ENCODE results near the gene U2AF2. TPM values are rescaled to one million over a fixed set of nuclear protein-coding genes. Genes with fewer than 3 reads are reported as not detected.

Gene U2AF2
- total and polyA plus RNA-seq, 2 experiments from 2014 or later, result 73.1 to 233 TPM

DNA sequence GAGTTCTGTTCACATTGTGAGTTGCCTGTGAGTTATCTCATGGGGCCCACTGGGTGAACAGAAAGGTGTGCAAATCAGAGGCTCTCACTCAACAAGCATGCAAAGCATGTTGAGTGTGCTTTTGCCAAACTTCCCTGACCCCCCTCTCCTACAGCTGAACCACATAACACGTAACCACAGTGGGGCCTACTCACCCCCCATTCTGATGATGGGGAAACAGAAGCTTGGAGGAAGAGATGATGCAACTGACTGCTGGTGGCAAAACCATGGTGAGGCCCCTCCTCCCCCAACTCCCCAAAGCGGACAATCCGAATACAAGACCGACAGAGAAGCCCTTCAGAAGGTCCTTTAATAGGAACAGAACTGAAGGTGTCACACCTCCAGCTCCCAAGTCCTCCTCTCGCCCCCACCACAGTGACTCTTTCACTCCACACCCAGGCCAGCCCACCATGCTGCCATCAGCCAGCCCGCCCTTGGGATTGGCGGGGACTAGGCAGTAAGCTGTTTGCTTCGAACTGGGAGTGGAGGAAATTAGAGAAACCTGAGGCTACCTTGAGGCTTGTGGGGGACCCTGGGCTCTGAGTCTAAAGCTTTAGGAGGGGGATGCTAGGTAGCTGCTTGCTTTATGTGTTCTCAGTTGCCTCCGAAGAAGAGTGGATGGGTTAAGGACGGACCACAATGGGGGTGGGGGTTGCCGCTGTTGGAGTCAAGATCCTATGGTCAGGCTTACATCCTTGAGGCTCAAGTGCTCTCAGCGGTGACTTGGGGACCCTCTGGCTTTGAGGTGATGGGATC, 34.2 kb upstream of the U2AF2 start (continued):
- TF ChIP-seq, protein P1, sequence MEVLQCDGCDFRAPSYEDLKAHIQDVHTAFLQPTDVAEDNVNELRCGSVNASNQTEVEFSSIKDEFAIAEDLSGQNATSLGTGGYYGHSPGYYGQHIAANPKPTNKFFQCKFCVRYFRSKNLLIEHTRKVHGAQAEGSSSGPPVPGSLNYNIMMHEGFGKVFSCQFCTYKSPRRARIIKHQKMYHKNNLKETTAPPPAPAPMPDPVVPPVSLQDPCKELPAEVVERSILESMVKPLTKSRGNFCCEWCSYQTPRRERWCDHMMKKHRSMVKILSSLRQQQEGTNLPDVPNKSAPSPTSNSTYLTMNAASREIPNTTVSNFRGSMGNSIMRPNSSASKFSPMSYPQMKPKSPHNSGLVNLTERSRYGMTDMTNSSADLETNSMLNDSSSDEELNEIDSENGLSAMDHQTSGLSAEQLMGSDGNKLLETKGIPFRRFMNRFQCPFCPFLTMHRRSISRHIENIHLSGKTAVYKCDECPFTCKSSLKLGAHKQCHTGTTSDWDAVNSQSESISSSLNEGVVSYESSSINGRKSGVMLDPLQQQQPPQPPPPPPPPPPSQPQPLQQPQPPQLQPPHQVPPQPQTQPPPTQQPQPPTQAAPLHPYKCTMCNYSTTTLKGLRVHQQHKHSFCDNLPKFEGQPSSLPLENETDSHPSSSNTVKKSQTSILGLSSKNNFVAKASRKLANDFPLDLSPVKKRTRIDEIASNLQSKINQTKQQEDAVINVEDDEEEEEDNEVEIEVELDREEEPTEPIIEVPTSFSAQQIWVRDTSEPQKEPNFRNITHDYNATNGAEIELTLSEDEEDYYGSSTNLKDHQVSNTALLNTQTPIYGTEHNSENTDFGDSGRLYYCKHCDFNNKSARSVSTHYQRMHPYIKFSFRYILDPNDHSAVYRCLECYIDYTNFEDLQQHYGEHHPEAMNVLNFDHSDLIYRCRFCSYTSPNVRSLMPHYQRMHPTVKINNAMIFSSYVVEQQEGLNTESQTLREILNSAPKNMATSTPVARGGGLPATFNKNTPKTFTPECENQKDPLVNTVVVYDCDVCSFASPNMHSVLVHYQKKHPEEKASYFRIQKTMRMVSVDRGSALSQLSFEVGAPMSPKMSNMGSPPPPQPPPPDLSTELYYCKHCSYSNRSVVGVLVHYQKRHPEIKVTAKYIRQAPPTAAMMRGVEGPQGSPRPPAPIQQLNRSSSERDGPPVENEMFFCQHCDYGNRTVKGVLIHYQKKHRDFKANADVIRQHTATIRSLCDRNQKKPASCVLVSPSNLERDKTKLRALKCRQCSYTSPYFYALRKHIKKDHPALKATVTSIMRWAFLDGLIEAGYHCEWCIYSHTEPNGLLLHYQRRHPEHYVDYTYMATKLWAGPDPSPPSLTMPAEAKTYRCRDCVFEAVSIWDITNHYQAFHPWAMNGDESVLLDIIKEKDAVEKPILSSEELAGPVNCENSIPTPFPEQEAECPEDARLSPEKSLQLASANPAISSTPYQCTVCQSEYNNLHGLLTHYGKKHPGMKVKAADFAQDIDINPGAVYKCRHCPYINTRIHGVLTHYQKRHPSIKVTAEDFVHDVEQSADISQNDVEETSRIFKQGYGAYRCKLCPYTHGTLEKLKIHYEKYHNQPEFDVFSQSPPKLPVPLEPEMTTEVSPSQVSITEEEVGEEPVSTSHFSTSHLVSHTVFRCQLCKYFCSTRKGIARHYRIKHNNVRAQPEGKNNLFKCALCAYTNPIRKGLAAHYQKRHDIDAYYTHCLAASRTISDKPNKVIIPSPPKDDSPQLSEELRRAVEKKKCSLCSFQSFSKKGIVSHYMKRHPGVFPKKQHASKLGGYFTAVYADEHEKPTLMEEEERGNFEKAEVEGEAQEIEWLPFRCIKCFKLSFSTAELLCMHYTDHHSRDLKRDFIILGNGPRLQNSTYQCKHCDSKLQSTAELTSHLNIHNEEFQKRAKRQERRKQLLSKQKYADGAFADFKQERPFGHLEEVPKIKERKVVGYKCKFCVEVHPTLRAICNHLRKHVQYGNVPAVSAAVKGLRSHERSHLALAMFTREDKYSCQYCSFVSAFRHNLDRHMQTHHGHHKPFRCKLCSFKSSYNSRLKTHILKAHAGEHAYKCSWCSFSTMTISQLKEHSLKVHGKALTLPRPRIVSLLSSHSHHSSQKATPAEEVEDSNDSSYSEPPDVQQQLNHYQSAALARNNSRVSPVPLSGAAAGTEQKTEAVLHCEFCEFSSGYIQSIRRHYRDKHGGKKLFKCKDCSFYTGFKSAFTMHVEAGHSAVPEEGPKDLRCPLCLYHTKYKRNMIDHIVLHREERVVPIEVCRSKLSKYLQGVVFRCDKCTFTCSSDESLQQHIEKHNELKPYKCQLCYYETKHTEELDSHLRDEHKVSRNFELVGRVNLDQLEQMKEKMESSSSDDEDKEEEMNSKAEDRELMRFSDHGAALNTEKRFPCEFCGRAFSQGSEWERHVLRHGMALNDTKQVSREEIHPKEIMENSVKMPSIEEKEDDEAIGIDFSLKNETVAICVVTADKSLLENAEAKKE (CRISPR knock-in tag; IDR thresholded peaks at IDR 0.05), result no peak

DNA sequence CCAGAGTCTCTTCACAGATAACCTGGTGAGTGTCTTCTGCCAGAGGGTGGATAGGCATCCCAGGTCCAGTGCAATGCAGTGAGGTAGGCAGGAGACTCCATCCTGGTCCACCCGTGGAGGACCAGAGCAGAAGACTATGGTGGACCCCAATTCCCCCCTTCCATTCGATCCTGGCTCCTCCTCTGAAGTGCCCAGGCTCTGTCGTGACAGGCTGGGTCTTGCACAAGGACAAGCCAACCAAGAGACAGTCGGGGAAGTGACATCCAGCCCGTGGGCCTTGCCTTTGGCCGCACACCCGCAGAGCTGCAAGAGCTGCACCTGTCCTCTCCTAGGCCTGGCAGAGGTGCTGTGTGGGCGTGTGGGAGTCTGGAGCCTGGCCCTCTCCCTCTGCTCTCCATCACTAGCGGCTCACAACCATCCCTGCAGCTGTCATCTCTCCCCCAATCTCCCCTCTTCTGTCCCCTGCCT, 33.6 kb upstream of the U2AF2 start:
- no peak overlapping the region for H3K27ac ChIP-seq (ENCODE audit: low read depth)
- no peak overlapping the region for H3K4me3 ChIP-seq
- H3K9me3 Mint-ChIP-seq, result peaks cover 5% of the 10 kb centered on the region
- H3K4me1 Mint-ChIP-seq, result peaks cover 16% of the 10 kb centered on the region; the same call in 2 of the 3 replicates
- peaks cover 48% of the 10 kb centered on the region for H3K36me3 Mint-ChIP-seq (ENCODE audit: low read depth)
- H4K20me1 ChIP-seq (replicated peaks; ENCODE audit: insufficient read depth), result peaks cover 5% of the 10 kb centered on the region
- peaks cover 9% of the 10 kb centered on the region for H3K79me2 ChIP-seq (replicated peaks; ENCODE audit: insufficient read depth)
- H3K4me3 Mint-ChIP-seq, result no peak overlapping the region
- no peak overlapping the region for H3K4me2 ChIP-seq
- H3K27ac Mint-ChIP-seq, result no peak overlapping the region
- DNase-seq (ENCODE audit: low spot score) (no peak), ATAC-seq (no peak)
- peaks cover 24% of the 10 kb centered on the region for H3K27me3 Mint-ChIP-seq (ENCODE audit: insufficient read depth, low read depth, poor library complexity)
- no peaks in the 10 kb centered on the region; the same call in 1 of the 2 replicates for H3K4me1 ChIP-seq (ENCODE audit: insufficient read depth)
- H2AFZ ChIP-seq, result no peak overlapping the region
- no peaks in the 10 kb centered on the region for H3K36me3 ChIP-seq (ENCODE audit: insufficient read depth)
- H3F3A ChIP-seq (replicated peaks; ENCODE audit: low read depth), result peaks cover 12% of the 10 kb centered on the region
- no peaks in the 10 kb centered on the region for H3K9me2 ChIP-seq (ENCODE audit: insufficient read depth)
- H3K27me3 ChIP-seq (ENCODE audit: insufficient read depth), result no peaks in the 10 kb centered on the region
- no peak for TF ChIP-seq STAT1 (IDR thresholded peaks at IDR 0.05; ENCODE audit: unreplicated experiment)
- no peak for TF ChIP-seq NANOG (IDR thresholded peaks at IDR 0.05; ENCODE audit: borderline replicate concordance)
- TF ChIP-seq, protein P2, sequence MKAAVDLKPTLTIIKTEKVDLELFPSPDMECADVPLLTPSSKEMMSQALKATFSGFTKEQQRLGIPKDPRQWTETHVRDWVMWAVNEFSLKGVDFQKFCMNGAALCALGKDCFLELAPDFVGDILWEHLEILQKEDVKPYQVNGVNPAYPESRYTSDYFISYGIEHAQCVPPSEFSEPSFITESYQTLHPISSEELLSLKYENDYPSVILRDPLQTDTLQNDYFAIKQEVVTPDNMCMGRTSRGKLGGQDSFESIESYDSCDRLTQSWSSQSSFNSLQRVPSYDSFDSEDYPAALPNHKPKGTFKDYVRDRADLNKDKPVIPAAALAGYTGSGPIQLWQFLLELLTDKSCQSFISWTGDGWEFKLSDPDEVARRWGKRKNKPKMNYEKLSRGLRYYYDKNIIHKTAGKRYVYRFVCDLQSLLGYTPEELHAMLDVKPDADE (IDR thresholded peaks at IDR 0.05), result no peak
- TF ChIP-seq JUNB (IDR thresholded peaks at IDR 0.05; ENCODE audit: unreplicated experiment), result no peak
- TF ChIP-seq EZH2 (IDR thresholded peaks at IDR 0.05; ENCODE audit: low read depth, unreplicated experiment), result no peak
- TF ChIP-seq ZNF331 (CRISPR knock-in tag; IDR thresholded peaks at IDR 0.05; ENCODE audit: low read depth), result no peak
- TF ChIP-seq, protein P1 (CRISPR knock-in tag; IDR thresholded peaks at IDR 0.05), result no peak

All from GM23338 (cell line).